GM12873 (cell line): ENCODE results near the gene GRIK4.

Experiments used
- TF ChIP-seq, protein P1 (sequence below): IDR thresholded peaks from 2 replicates; pipeline ENCODE4 v1.5.1; 2012; ENCODE audit warnings: low read depth, mild to moderate bottlenecking, moderate library complexity, low read length, control low read depth; ENCODE audit not compliant: insufficient read depth; ENCODE audit errors: missing control alignments

GRIK4 gene

DNA sequence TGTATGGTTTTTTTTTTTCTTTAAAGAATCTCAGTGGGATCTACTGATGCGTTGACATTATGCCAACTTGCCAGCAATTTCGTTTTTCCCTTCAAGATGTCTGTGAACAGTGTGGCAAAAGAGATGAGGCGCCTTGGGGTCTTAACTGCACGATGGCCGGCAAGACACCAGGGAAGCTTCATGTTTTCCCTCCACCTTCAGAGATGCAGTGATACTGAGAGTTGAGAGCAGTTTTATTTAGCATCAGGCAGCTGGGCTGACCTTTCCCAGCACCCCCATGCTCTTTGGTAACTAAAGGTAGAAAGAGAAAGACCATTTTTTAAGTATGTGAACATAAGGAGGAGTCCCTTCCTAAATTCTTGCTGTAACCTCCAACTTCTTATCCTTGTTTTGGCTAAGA, 11.7 kb upstream of the GRIK4 start:
- TF ChIP-seq, protein P1, sequence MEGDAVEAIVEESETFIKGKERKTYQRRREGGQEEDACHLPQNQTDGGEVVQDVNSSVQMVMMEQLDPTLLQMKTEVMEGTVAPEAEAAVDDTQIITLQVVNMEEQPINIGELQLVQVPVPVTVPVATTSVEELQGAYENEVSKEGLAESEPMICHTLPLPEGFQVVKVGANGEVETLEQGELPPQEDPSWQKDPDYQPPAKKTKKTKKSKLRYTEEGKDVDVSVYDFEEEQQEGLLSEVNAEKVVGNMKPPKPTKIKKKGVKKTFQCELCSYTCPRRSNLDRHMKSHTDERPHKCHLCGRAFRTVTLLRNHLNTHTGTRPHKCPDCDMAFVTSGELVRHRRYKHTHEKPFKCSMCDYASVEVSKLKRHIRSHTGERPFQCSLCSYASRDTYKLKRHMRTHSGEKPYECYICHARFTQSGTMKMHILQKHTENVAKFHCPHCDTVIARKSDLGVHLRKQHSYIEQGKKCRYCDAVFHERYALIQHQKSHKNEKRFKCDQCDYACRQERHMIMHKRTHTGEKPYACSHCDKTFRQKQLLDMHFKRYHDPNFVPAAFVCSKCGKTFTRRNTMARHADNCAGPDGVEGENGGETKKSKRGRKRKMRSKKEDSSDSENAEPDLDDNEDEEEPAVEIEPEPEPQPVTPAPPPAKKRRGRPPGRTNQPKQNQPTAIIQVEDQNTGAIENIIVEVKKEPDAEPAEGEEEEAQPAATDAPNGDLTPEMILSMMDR, result no peak

DNA sequence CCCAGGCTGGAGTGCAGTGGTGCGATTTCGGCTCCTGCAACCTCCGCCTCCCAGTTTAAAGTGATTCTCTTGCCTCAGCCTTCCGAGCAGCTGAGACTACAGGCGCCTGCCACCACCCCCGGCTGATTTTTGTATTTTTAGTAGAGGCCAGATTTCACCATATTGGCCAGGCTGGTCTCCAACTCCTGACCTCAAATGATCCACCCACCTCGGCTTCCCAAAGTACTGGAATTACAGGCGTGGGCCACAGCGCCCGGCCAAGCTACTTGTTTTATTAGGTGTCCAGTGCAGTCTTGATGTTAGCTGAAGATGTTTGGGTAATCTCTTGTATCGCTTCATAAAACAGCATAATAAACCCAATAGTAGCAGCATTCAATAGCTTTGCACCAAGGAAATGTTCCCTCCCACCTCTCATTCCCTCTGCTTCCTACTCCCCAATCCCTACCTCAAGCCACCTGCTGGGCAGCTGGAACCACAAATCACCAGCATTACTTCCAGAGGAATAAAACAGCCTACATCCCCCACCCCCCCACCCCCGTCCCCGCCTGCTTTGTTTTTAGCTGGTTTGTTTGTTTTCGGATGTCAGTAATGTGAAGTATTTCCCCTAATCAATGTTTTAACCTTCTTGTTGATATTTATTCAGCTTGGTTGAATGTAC, 11.0 kb upstream of the GRIK4 start:
- TF ChIP-seq, protein P1, result no peak

DNA sequence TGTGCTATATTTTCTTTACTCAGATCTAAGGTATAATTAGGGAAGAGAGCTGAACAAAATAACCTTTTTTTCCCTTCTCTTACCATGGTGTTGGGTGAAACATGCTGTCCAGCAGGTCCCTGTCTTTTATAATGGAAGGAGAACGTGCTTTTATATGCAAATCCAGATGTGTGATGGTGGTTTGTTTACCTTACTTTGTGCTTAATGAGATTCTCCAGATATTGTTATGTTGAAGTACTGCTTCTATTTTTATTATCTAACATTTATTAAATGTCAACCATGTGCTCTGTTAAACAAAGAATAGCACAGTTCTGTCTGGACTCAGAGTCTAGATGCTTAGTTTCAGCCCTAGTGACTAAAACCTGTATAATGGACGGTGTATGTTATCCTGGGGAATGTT, 10.1 kb upstream of the GRIK4 start:
- TF ChIP-seq, protein P1, result no peak

- TF ChIP-seq, protein P1, result no peak
These were observed 9.4 kb upstream of the GRIK4 start for GRCh38 chr11:120501976-120502755.

DNA sequence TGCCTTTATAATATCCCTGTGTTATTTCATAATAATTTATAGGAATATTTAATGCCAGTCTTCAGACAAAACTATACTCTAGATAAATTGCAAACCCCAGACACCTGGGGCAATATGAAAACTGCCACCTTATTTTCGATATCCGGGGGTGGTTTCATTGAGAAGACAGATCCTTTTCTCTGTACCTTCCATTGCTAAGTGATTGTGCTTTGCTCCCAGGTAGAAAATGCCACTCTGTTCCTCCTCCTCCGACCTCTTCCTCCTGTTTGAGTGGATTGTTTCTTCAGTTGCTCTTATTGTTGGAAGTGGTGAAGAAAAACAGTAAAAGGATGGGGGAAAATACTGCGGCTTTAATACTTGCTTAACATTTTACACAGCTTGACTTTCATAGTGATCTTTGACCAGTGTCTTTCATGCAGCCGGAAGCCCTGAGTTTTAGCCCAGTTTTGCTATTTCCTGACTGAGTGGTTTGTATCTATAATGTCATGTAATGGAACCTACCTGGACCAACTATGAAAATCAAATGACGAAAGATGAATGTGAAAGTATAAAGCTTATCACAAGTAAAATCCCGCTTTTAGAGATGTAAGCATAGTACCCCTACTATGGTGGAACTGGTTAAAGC, 5.6 kb upstream of the GRIK4 start:
- TF ChIP-seq, protein P1, result no peak

- TF ChIP-seq, protein P1, result no peak
These were observed 2.0 kb upstream of the GRIK4 start for GRCh38 chr11:120509346-120510053.
